ENCODE results near the gene RBM43. TPM values are rescaled to one million over a fixed set of nuclear protein-coding genes. Genes with fewer than 3 reads are reported as not detected.
"Not testable (repeated sequence)": the region's sequence is repeated elsewhere in the genome, so short reads cannot be mapped to it uniquely, and the experiment has no call there.

RBM43 gene
- total RNA-seq (ENCODE audit: low replicate concordance) = 3.8 and 5.1 TPM in 2 replicates
- long read RNA-seq = 0 reads

- Mint-ChIP-seq H3K4me3 (peak within 1 kb of the TSS; percentile 91), H3K4me1 (ENCODE audit: unreplicated experiment) (peaks cover 16% of the 10 kb centered on the region), H3K27ac (peak within 1 kb of the TSS; percentile 87), H3K9me3 (no peaks in the 10 kb centered on the region), H3K36me3 (no peaks in the 10 kb centered on the region), H3K27me3 (no peaks in the 10 kb centered on the region)
- DNase-seq (ENCODE audit: extremely low spot score, unreplicated experiment) = peak; percentile 79
- TF ChIP-seq CTCF (conservative IDR thresholded peaks at IDR 0.05) = no peak
Observed at GRCh38 chr2:151261231-151261976, at the start of gene RBM43. Gene RBM43, minus strand, starts transcription at chr2:151261863. Its CDS starts 136 bp downstream, at chr2:151261727.

- not testable (repeated sequence) for DNase-seq (ENCODE audit: extremely low spot score, unreplicated experiment); H3K4me1 Mint-ChIP-seq (ENCODE audit: unreplicated experiment); H3K27ac Mint-ChIP-seq; H3K36me3 Mint-ChIP-seq; H3K4me3 Mint-ChIP-seq; H3K9me3 Mint-ChIP-seq; H3K27me3 Mint-ChIP-seq
Observed at GRCh38 chr2:151310313-151310712, 48.6 kb upstream of the RBM43 start.

GRCh38 chr2:151306621-151307020 lies 45.0 kb upstream of the RBM43 start:
- no peak overlapping the region for H3K27ac Mint-ChIP-seq
- H3K9me3 Mint-ChIP-seq = no peaks in the 10 kb centered on the region
- no peaks in the 10 kb centered on the region for H3K4me1 Mint-ChIP-seq (ENCODE audit: unreplicated experiment)
- no peaks in the 10 kb centered on the region for H3K27me3 Mint-ChIP-seq
- H3K36me3 Mint-ChIP-seq = no peaks in the 10 kb centered on the region
- no peak overlapping the region for H3K4me3 Mint-ChIP-seq
- no peak for TF ChIP-seq CTCF (conservative IDR thresholded peaks at IDR 0.05)
- no peak for DNase-seq (ENCODE audit: extremely low spot score, unreplicated experiment)

- Mint-ChIP-seq H3K4me3 (no peak overlapping the region), H3K27me3 (no peaks in the 10 kb centered on the region), H3K4me1 (ENCODE audit: unreplicated experiment) (peaks cover under 1% of the 10 kb centered on the region), H3K9me3 (no peaks in the 10 kb centered on the region), H3K36me3 (no peaks in the 10 kb centered on the region), H3K27ac (no peak overlapping the region)
- DNase-seq (ENCODE audit: extremely low spot score, unreplicated experiment) = no peak
- TF ChIP-seq CTCF (conservative IDR thresholded peaks at IDR 0.05) = no peak
Observed at GRCh38 chr2:151305129-151305691, 43.5 kb upstream of the RBM43 start.

GRCh38 chr2:151302879-151303278 lies 41.2 kb upstream of the RBM43 start:
- Mint-ChIP-seq H3K9me3 (no peaks in the 10 kb centered on the region), H3K27ac (no peak overlapping the region), H3K4me1 (ENCODE audit: unreplicated experiment) (peaks cover 8% of the 10 kb centered on the region), H3K36me3 (no peaks in the 10 kb centered on the region), H3K4me3 (no peak overlapping the region), H3K27me3 (no peaks in the 10 kb centered on the region)
- no peak for DNase-seq (ENCODE audit: extremely low spot score, unreplicated experiment)
- TF ChIP-seq CTCF (conservative IDR thresholded peaks at IDR 0.05) = no peak

GRCh38 chr2:151302404-151302803 lies 40.7 kb upstream of the RBM43 start:
- no peaks in the 10 kb centered on the region for H3K36me3 Mint-ChIP-seq
- peaks cover 8% of the 10 kb centered on the region for H3K4me1 Mint-ChIP-seq (ENCODE audit: unreplicated experiment)

More at GRCh38 chr2:151302404-151302803, 40.7 kb upstream of the RBM43 start:
- no peak overlapping the region for H3K27ac Mint-ChIP-seq
- DNase-seq (ENCODE audit: extremely low spot score, unreplicated experiment) = no peak
- H3K27me3 Mint-ChIP-seq = no peaks in the 10 kb centered on the region
- no peak overlapping the region for H3K4me3 Mint-ChIP-seq
- no peak for TF ChIP-seq CTCF (conservative IDR thresholded peaks at IDR 0.05)
- no peaks in the 10 kb centered on the region for H3K9me3 Mint-ChIP-seq
